ENCODE measurements around the gene ZFAND3.

The ZFAND3 gene

DNA sequence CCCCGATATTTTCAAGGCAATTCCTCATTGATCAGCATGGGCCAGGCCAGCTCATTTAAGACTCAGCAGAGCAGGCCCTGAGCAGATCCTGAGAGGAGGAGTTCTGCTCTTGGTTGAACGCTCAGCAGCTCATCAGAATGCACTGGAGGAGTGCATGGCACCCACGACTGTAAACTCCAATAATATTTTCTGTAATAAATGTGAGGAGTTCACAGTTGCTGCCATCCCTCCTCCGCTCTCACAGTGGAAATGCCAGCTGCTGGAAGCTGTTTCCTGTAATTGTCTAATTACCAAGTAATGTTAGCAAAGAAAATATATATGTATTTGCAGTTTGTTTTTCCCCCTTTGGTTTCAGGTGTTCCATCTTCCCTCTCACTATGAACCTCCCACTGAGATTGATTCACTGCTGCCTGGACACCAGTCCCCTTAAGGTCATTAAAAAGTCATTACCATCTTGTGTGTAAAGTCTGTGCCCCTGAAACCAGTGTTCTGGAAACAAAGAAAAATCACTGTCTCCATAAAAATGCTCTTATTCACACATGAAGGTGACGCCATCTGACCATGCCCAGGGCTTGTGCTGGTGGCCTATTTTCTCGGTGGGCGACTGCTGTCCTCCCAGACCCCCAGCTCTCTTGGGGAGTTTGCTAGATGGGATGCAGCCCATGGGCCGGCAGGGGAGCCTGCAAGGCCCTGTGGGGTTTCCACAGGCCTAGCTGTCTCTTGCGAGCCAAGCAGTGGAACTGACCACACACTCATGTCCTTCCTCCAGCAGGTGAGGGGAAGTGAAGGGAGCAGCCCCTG lies 374.2 kb downstream of the ZFAND3 start:
- no peak for DNase-seq

DNA sequence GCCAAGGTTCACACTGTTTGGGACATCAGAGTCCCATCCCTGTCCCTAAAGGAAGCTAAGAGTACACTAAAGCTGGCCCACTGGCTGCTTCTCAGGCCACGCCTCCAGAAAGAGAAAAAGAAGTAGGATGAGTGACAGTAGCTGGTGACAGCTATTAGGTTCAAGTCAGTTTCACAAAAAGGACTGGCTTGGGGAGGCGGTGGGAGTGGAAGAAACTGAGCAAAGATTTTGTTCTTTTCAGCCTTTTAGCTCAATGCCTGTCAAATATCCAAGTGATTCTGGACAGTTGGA lies 374.7 kb downstream of the ZFAND3 start:
- DNase-seq: no peak

DNA sequence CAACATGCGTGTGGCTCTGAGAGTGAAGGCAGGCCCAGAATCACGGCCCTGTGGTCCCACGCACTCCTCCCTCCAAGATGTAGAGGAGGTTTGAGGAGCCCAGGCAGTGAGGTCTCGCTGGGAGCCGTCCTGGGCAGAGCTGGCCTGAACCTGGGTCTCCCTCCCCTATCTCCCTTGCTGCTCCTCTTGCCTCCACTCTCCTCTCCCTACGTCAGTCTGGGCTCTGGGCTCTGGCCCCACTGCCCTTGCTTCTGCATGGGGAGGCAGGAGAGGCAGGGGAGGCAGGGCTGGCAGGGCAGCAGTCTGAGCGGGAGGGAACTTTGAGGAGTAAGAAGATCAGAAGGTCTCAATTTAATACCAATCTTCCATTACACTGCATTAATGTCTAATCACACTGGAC lies 375.1 kb downstream of the ZFAND3 start:
- no peak for DNase-seq

DNA sequence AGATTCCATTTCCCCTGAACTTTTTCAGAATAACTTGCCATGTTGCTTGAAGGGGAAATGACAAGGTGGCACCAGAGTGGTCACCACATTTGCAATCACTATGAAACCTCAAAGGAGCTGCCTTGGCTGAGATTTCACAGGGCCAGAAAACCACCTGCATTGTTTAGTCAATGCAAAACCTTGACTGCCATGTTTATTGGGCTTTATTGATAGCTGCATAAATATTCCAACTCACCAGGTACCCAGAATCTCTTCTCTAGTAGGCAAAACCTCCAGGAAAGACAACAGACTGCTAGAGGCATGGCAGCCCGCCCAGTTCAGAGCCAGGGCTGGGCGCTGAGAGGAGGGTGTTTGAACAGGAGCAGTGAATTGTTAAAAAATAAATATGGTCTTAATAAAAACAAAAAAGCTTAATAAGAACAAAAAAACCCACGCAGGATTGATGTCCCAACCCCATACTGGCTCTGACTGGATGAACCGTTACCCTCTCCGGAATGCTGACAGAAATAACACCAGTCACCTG lies 375.6 kb downstream of the ZFAND3 start:
- DNase-seq: no peak

DNA sequence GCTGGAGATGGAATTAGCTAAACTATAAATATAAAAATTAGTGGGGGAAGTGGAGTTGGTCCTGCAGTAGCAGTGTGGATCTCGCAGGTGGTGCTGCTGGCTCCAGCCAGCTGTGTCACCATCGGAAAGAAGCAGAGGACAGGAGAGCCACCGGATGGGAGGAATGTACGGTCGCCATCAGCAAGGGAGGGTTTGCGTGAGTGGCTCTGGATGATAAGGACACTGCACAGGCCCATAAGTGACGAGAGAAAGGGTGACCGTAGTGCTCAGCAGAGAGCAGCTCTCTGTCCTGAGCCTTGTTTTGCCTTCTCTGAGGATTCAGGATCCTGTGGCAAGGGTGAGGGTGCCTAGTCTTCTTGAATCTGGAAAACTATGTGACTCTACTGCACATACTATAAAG lies 378.7 kb downstream of the ZFAND3 start:
- no peak for DNase-seq

Data from NCI-H2107 (cell line).